Muscle of back (tissue), 11 donors: Measurements from ENCODE around the gene ANXA6. TPM values are rescaled to one million over a fixed set of nuclear protein-coding genes. Genes with fewer than 3 reads are reported as not detected.
"Not testable (repeated sequence)": the region's sequence is repeated elsewhere in the genome, so short reads cannot be mapped to it uniquely, and the experiment has no call there.

Source experiments
- DNase-seq, 3 donors: peaks; one replicate each; pipeline versions ENCODE4 v3.0.0 to v3.0.0-alpha.2; 2013
- polyA plus RNA-seq, 10 donors: library from polyadenylated mRNA; unstranded; fragments of 120-200 nt; gene quantifications; one replicate each; pipeline ENCODE4 v1.2.1, GENCODE V29; 2013; ENCODE audit not compliant: insufficient read length in 10 of 10

Gene ANXA6
- polyA plus RNA-seq, 10 donors: 292 to 391 (median 361) TPM

DNA sequence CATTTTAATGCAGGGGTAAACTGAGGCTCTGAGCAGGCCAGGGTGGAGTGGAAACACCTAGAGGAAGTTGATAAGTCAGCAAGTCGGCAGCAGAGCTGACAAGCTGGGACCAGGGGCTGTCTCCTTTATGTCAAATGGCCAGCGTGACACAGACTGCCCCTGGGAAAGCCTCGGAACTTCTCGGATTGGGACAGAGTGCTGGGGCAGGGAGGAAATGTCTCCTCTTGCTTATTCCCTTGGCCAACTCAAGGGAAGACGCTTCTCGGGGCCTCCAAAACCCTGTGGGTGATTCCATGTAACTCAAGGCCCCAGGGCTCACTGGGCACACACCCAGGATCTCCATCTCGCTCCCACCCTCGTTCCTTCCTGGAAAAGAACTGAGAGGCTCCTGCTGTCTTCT lies 25.4 kb upstream of the ANXA6 start:
- peak in 1 of 3 donors; percentile 15 for DNase-seq

- DNase-seq: no peak
Observed at GRCh38 chr5:151182524-151182900, 24.9 kb upstream of the ANXA6 start.

- DNase-seq: peak in 1 of 3 donors; percentile 27
Observed at GRCh38 chr5:151181818-151182523, 24.4 kb upstream of the ANXA6 start.

DNA sequence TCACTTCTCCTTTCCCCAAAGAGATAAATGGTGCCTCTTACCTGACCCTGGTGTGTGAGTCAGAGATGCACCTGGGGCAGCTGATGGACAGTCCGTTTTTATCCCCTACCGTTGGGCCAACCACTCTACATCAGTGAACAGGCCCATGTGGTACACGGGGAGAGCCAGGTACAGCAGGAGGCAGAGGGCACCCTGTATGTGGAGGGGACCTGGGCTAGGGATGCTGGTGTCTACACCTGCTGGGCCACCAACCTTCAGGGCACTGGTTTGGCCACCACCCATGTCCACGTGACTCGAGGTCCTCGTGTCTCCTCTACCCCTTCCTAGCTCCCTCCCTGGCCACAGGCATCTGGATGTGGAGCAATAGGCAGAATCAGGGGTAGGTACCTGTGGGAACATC lies 22.7 kb upstream of the ANXA6 start:
- no peak for DNase-seq

DNA sequence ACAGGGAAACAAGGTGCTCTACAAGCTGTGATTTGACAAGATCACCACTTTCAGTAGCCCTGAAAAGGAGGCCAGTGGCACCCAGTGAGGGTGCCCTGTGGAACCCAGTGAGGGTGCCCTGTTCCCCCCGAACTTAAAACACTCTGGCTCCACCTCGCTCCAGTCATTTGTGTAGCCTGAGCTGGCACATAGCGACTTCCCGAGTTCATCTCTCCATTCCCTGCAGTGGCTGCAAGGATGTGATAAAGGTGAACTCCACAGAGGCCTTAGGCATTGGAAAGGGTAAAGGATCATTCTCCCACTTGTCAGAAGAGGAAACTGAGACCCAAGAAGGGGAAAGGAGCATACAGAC lies 21.9 kb upstream of the ANXA6 start:
- no peak for DNase-seq

GRCh38 chr5:151178777-151179488 lies 21.4 kb upstream of the ANXA6 start:
- no peak for DNase-seq

GRCh38 chr5:151178372-151178771 lies 20.8 kb upstream of the ANXA6 start:
- DNase-seq: no peak

DNA sequence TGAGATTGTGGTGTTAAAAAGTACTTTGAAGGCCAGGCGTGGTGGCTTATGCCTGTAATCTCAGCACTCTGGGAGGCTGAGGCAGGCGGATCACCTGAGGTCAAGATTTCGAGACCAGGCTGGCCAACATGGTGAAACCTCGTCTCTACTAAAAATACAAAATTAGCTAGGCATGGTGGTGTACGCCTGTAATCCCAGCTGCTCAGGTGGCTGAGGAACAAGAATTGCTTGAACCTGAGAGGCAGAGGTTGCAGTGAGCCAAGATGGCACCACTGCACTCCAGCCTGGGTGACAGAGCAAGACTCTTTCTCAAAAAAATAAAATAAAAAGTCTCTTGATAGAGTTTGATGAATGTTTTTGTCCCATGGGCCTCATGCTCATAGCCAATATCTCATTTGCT lies 18.7 kb upstream of the ANXA6 start:
- not testable (repeated sequence) for DNase-seq

- DNase-seq: peak in 1 of 3 donors; percentile 20
Observed at GRCh38 chr5:151174612-151175101, 17.1 kb upstream of the ANXA6 start.

GRCh38 chr5:151173711-151174611 lies 16.4 kb upstream of the ANXA6 start:
- DNase-seq: no peak

GRCh38 chr5:151171529-151171928 lies 13.9 kb upstream of the ANXA6 start:
- no peak for DNase-seq

DNA sequence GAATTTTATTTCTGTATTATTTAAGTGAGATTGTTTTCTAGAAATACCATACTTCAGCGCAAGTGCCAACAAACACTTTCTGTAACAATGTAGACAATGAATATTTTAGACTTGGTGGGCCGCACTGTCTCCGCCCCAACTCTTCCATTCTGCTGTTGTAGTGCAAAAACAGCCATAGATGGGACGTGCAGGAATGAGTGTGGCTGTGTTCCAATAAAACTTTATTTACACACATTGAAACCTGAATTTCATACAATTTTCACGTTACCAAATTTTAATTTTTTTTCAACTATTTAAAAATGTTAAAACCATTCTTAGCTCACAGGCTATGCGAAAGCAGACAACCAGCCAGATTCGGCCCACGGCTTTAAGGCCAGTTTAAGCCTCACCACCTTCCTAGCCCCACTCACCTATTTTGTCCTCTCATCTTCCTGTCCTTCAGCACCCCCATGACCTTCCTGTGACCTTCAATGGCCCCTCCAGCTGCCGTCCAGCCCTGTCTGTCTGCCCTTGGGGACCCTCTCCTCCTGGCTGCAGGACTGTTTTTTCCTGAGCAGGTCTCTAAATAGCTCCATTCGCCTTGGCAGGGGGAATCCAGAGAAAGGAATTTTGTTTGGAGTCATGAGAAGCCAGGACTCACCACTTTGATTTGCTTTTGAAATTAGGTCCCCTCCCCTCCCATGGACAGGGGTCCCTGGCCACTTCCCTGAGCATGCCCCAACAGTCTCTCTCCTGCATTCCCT lies 11.2 kb upstream of the ANXA6 start:
- no peak for DNase-seq

DNA sequence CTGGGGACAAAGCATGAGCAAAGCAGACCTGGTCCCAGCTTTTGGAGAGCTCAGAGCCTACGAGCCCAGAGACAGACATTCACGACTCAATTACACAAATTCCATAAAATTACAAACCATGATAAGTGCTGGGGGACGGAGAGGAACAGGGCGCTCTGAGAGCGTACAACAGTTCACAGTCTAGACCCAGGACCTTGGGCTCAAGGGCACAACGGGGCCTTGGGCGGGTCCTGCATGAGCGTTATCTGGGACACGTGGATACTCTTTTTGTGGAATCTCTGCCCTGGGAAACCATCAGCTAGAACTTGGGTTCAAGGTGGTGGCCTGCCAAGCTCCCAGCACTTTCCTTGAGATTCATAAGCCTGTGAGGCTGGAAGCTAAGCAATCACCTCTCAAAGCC lies 9.4 kb upstream of the ANXA6 start:
- no peak for DNase-seq

GRCh38 chr5:151164687-151165392 lies 7.3 kb upstream of the ANXA6 start:
- peak; percentile 73 to 89 (median 86) for DNase-seq

GRCh38 chr5:151162776-151163175 lies 5.2 kb upstream of the ANXA6 start:
- no peak for DNase-seq

- DNase-seq: no peak
Observed at GRCh38 chr5:151159649-151160373, 2.2 kb upstream of the ANXA6 start.

GRCh38 chr5:151158287-151158661 lies 695 bp upstream of the ANXA6 start:
- no peak for DNase-seq

- peak in 2 of 3 donors; percentile 27 to 66 for DNase-seq
Observed at GRCh38 chr5:151156507-151157420, 815 bp downstream of the ANXA6 start.
